CD4-positive, alpha-beta T cell treated with Interleukin-2 at 100 ng/mL for 4 hours (primary cell): ENCODE results near the gene ATRN.

Experiments
- DNase-seq: peaks from one replicate; pipeline ENCODE4 v3.0.0-alpha.2; 2020; ENCODE audit warnings: low spot score

Gene ATRN

DNA sequence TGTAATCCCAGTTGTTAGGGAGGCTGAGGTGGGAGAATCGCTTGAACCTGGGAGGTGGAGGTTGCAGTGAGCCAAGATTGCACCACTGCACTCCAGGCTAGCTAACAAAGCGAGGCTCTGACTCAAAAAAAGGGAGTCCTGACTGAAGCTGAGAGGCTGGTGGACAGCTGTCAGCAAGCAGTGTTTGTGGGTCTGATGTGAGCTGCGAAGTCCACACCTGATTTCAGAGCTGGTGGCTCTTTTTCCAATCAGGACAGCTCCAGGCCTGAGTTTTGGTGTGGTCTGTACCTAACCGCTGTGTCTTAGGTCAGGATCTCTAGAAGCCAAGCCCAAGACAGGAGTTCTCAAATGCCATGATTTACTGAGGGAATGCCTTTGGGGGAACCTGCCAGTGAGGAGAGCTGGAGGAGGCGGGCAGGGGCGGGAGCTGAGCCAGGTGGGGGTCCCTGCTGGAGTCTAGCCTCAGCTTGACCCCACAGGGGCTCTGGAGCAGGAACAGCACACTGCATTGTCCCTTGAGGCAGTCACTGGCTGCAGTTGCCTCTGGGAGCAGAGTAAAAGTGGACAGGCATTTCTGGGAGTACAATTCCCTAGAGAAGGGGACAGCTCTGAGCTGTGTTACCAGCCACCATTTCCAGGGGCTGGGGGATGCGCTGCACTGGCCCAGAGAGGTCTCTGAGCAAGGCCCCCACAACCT, 187.3 kb downstream of the ATRN start:
- no peak for DNase-seq

GRCh38 chr20:3658716-3659491, 188.1 kb downstream of the ATRN start:
- no peak for DNase-seq

- DNase-seq: no peak
Measured at GRCh38 chr20:3659492-3660261, 188.9 kb downstream of the ATRN start.

- no peak for DNase-seq
Measured at GRCh38 chr20:3660262-3661059, 189.6 kb downstream of the ATRN start.

GRCh38 chr20:3661060-3661813, 190.4 kb downstream of the ATRN start:
- DNase-seq: no peak

- DNase-seq: no peak
Measured at GRCh38 chr20:3661814-3662665, 191.2 kb downstream of the ATRN start.

GRCh38 chr20:3663031-3663701, 192.3 kb downstream of the ATRN start, which contains the start of gene GFRA4:
Gene GFRA4 (minus strand): TSS chr20:3663399. CDS start chr20:3663399, 0 bp downstream.
- no peak for DNase-seq

DNA sequence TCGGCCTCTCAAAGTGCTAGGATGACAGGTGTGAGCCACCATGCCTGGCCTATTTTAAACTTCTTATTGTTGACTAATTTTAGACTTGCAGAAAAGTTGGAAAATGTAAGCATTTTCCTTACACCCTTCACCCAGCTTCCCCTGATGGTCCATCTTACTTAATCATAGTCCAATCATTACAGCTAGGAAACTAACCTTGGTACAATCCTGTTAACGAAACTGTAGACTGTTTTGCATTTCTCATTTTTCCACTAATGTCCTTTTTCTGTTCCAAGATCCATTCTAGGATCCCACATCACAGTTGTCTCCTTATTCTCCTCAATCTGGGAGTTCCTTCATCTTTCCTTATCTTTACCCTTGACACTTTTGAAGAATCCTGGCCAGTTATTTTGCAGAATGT, 193.0 kb downstream of the ATRN start:
- no peak for DNase-seq

DNA sequence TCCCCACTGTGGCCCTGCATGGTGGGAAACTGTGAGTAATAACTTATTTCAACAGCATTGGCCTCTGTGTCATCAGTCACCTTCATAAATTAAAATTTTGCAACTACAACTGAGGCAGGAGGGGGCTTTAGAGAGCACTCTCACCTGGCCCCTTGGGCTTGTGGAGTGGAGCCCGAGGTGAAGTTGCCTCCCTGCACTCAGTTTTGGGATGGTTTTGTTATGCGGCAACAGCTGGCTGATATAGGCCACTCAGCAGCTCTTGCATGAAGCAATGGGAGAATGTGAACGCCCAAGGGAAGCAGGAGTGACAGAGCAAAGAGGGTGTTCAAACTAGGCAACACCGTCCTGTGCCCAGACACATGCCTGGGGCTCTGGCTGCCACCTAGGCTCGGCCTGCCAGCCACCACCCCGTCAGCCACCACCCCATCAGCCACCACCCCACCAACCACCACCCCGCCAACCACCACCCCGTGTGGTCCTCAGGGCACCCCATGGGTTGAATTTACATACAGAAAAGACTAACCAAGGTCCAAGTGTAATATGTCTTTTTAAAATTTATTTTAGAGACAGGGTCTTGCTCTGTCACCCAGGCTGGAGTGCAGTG, 196.7 kb downstream of the ATRN start:
- no peak for DNase-seq

DNA sequence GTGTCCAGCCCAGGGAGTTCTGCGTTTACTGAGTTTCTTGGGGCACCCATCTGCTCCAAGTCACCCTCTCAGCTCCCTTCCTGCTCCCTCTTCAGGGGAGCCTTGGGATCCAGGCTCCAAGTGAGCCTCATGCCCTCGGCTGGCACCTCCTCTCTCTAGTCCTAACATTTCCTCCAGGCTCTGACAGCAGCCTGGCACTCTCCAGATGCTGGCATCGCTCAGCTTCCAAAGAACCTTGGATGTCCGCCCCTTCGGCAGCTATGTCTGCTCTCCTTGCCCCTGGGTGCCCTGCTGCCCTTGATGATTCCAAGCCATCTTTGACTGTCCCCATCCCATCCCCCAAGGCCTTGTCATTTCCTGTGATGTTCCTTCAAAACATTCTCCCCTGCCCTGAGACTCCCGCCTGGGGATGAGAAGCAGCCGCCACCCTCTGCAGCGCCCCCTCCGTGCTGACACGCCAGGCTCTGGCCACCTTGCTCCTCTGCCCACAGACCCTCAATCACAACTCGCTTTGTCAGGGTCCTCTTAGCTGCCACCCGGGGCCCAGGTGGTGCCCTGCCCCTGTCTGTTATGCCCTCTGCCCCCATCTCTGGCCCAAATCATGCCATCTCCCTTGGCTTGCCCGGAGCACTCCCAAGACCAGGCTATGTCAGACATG, 199.0 kb downstream of the ATRN start:
- no peak for DNase-seq

DNA sequence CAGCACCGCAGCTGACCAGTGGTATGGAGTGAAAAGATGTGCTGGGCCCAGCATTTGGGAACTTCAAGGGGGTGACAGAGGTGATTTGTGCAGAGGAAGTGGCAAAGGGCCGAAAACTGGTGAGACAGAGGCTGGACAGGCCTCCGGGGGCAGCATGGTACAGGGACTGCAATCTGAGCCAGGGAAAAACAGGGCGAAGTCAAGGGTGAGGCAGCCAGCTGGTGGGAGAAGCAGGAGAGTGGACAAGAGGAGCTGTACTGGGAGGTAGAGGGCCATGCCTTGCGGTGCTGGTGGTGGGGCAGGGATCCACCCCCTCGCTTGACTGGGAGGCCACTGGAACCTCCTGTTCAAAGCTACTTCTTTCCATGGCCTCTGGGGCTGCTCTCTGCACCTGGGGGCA, 199.7 kb downstream of the ATRN start:
- no peak for DNase-seq

DNA sequence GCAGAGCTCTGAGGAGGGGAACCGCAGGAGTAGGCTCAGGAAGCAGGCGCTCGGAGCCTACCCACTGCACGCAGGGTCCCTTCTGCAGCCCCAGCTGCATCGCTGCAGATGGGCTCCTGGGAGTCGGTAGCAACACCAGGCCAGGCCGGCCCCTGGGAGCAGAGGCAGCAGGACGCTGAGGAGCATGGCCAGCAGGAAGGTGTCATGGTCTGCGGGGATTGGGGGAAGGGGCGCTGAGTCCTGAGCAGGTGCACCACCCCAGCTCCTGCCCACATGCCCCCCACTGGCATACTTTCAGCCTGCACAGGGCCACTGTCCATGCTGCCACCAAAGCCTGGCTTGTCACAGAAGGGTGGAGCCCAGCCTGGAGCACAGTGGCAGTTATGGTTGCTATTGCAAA, 200.1 kb downstream of the ATRN start:
- DNase-seq: no peak

GRCh38 chr20:3671986-3672546, 201.2 kb downstream of the ATRN start:
- DNase-seq: no peak

DNA sequence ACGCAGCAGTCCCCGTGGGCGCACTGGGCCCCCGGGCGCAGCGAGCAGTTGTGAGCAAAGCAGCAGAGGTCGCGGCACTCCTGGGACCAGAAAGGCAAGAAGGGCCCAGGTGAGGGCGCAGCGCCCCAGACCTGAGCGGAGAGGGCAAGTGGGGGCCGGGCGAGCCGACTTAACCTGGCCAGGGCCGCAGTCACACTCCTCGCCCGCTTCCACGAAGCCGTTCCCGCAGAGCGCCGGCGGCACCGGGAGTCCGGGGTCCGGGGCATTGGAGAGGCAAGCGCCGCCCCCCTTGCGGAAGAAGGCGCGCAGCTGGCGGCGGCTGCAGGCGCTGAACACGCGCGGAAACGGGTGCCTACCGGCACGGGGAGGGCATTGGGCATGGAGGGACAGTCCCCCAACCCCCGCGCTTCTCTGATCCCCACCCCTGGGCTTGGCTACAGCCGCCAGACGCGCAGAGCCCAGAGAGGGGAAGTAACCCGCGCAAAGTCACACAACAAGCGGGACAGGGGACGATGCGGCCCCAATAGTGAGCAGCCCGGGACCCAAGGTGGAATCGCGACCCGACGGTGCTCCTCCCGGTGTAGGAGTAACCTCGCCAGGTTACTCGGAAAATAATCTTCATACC, 201.8 kb downstream of the ATRN start:
- no peak for DNase-seq

GRCh38 chr20:3673221-3674070, 202.6 kb downstream of the ATRN start:
- no peak for DNase-seq

DNA sequence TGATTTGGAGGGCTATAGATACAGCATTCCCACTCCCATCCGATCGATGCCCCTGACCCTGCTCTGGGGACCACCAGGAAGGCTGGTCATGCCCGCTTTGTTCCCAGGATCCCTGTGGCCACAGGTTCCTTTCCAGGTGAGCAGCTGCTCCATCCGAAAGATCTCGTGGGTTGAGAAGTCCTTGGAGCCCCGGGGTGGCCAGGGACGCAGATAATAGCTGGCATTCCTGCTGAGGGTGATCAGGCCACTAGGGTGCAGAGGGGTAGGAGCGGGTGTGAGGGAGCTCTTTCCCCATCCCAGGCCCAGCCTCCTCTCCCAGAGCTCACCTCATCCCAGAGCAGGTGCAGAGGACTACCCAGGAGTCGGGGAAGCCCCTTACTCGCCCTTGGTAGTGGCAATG, 203.6 kb downstream of the ATRN start:
- DNase-seq: no peak
